IMR-90 (cell line): Measurements from ENCODE around the gene PSMC4. TPM values are rescaled to one million over a fixed set of nuclear protein-coding genes. Genes with fewer than 3 reads are reported as not detected.

Experiments
- ATAC-seq: fragments of 200-7000 bp; cut with Tn5 transposase; 2 replicates; pipeline ENCODE4 v1.9.1; 2020; ENCODE audit warnings: low read depth, mild to moderate bottlenecking, moderate library complexity
- BruUV-seq: library from RNA; stranded (reverse); fragments of 400-500 nt; replicated peaks from 2 replicates; lab custom pipeline; 2021; lab: Mats Ljungman, UMichigan
- CTCF ChIA-PET: fragments of 300-600 bp; formaldehyde crosslinking; extraction: SDS; loops from one replicate; lab custom pipeline; 2021; ENCODE audit warnings: antibody characterized with exemption; lab: Yijun Ruan, JAX
- POLR2A ChIA-PET: fragments of 300-600 bp; sonication (Branson Sonifier 250); formaldehyde crosslinking; loops from one replicate; lab custom pipeline; 2022; ENCODE audit warnings: antibody characterized with exemption; ENCODE audit not compliant: unreplicated experiment; lab: Charles Lee
- DNase-seq: peaks from one replicate; pipeline ENCODE4 v3.0.0; 2013
- H2AFZ ChIP-seq: replicated peaks from 2 replicates; pipeline ENCODE3; 2013; ENCODE audit warnings: low read length, mild to moderate bottlenecking; ENCODE audit not compliant: poor library complexity
- H2AK5ac ChIP-seq: 2 replicates; pipeline ENCODE4 v1.6.1; 2013; ENCODE audit warnings: low read depth, low read length, inconsistent platforms
- H2AK9ac ChIP-seq: replicated peaks from 2 replicates; pipeline ENCODE3; 2013; ENCODE audit warnings: mild to moderate bottlenecking, low read depth, low read length, moderate library complexity; ENCODE audit not compliant: poor library complexity
- H2BK120ac ChIP-seq: 2 replicates; pipeline ENCODE4 v1.6.1; 2013; ENCODE audit warnings: low read depth, low read length, inconsistent platforms
- H2BK15ac ChIP-seq: 3 replicates; pipeline ENCODE4 v1.6.1; 2013; ENCODE audit warnings: low read depth, low read length, inconsistent platforms
- H2BK20ac ChIP-seq: 2 replicates; pipeline ENCODE4 v1.6.1; 2013; ENCODE audit warnings: low read depth, mild to moderate bottlenecking, inconsistent platforms, low read length, moderate library complexity
- H2BK5ac ChIP-seq: 2 replicates; pipeline ENCODE4 v1.6.1; 2013; ENCODE audit warnings: mild to moderate bottlenecking, low read depth, low read length, inconsistent platforms; ENCODE audit not compliant: poor library complexity, severe bottlenecking
- H3K14ac ChIP-seq: replicated peaks from 2 replicates; pipeline ENCODE4 v1.6.1; 2013; ENCODE audit warnings: low read depth, low read length, inconsistent platforms
- H3K18ac ChIP-seq: 2 replicates; pipeline ENCODE4 v1.6.1; 2013; ENCODE audit warnings: low read depth, low read length, control low read depth
- H3K23ac ChIP-seq: 2 replicates; pipeline ENCODE4 v1.6.1; 2013; ENCODE audit warnings: low read depth, low read length, inconsistent platforms
- H3K27ac ChIP-seq: 2 replicates; pipeline ENCODE4 v1.5.1; 2013; ENCODE audit warnings: mild to moderate bottlenecking, control low read depth, low read length; ENCODE audit not compliant: insufficient read depth
- H3K27me3 ChIP-seq: 2 replicates; pipeline ENCODE4 v1.6.1; 2013; ENCODE audit warnings: low read length; ENCODE audit not compliant: control insufficient read depth, insufficient read depth
- H3K36me3 ChIP-seq: 2 replicates; pipeline ENCODE4 v1.6.1; 2013; ENCODE audit warnings: low read length, mixed read lengths; ENCODE audit not compliant: control insufficient read depth, insufficient read depth
- H3K4ac ChIP-seq: 2 replicates; pipeline ENCODE4 v1.6.1; 2013; ENCODE audit warnings: low read depth, low read length, inconsistent platforms
- H3K4me1 ChIP-seq: 2 replicates; pipeline ENCODE4 v1.6.1; 2013; ENCODE audit warnings: low read length, mixed read lengths; ENCODE audit not compliant: control insufficient read depth, insufficient read depth
- H3K4me2 ChIP-seq: 2 replicates; pipeline ENCODE4 v1.6.1; 2013; ENCODE audit warnings: low read depth, mild to moderate bottlenecking, control low read depth, low read length, moderate library complexity
- H3K4me3 ChIP-seq: 2 replicates; pipeline ENCODE4 v1.5.1; 2013; ENCODE audit warnings: low read depth, mild to moderate bottlenecking, control low read depth, low read length, moderate library complexity; ENCODE audit not compliant: insufficient read depth
- H3K56ac ChIP-seq: 2 replicates; pipeline ENCODE4 v1.6.1; 2013; ENCODE audit warnings: low read length, inconsistent platforms; ENCODE audit not compliant: insufficient read depth; ENCODE audit errors: extremely low read depth
- H3K79me1 ChIP-seq, 2 experiments: 2 replicates each; pipeline ENCODE4 v1.6.1; 2013; ENCODE audit warnings: low read length in 2 of 2, inconsistent platforms in 1 of 2, low read depth in 1 of 2
- H3K9ac ChIP-seq: 2 replicates; pipeline ENCODE4 v1.6.1; 2013; ENCODE audit warnings: low read depth, low read length, control low read depth
- H3K9me1 ChIP-seq: 2 replicates; pipeline ENCODE4 v1.6.1; 2013; ENCODE audit warnings: low read length, inconsistent platforms; ENCODE audit not compliant: insufficient read depth
- H3K9me3 ChIP-seq: 2 replicates; pipeline ENCODE4 v1.6.1; 2013; ENCODE audit warnings: low read length; ENCODE audit not compliant: control insufficient read depth, insufficient read depth
- H4K20me1 ChIP-seq: 2 replicates; pipeline ENCODE4 v1.6.1; 2013; ENCODE audit warnings: low read length, inconsistent platforms; ENCODE audit not compliant: insufficient read depth
- H4K5ac ChIP-seq: 2 replicates; pipeline ENCODE4 v1.6.1; 2013; ENCODE audit warnings: mild to moderate bottlenecking, low read depth, low read length, control low read depth
- H4K8ac ChIP-seq, 2 experiments: 2 replicates each; pipeline ENCODE4 v1.6.1; 2013; ENCODE audit warnings: low read depth in 2 of 2, low read length in 2 of 2, control low read depth in 1 of 2, inconsistent platforms in 1 of 2
- H4K91ac ChIP-seq: 2 replicates; pipeline ENCODE4 v1.6.1; 2013; ENCODE audit warnings: low read depth, low read length, inconsistent platforms; ENCODE audit not compliant: insufficient read depth
- BHLHE40 ChIP-seq: fragments of 150-350 bp; IDR thresholded peaks from 2 replicates; pipeline ENCODE4 v1.6.1; 2016; ENCODE audit warnings: mild to moderate bottlenecking, low read depth, low read length
- MAZ ChIP-seq: IDR thresholded peaks from 2 replicates; pipeline ENCODE4 v1.6.1; 2012; ENCODE audit warnings: low read depth, mild to moderate bottlenecking, low read length, improper control_type of control experiment, moderate library complexity, borderline replicate concordance
- NFE2L2 ChIP-seq: fragments of 150-350 bp; IDR thresholded peaks from 2 replicates; pipeline ENCODE4 v1.6.1; 2016; ENCODE audit warnings: low read depth, mild to moderate bottlenecking, low read length
- POLR2A ChIP-seq: IDR thresholded peaks from 2 replicates; pipeline ENCODE4 v1.6.1; 2012; ENCODE audit warnings: mild to moderate bottlenecking, low read depth, low read length
- RAD21 ChIP-seq: IDR thresholded peaks from 2 replicates; pipeline ENCODE4 v1.6.1; 2012; ENCODE audit warnings: low read length, improper control_type of control experiment
- RCOR1 ChIP-seq: IDR thresholded peaks from 2 replicates; pipeline ENCODE4 v1.6.1; 2012; ENCODE audit warnings: mild to moderate bottlenecking, low read length, improper control_type of control experiment; ENCODE audit not compliant: insufficient replicate concordance
- WGBS, 2 experiments: methylation state at CpG; one replicate each; pipeline versions ENCODE4 v1.1.5 to v1.1.7; 2013; ENCODE audit warnings: missing lambda C conversion rate in 2 of 2; ENCODE audit not compliant: insufficient read length in 1 of 2; ENCODE audit errors: extremely low coverage in 2 of 2; 5-methylcytosine and 5-hydroxymethylcytosine counted together
- dilution Hi-C: fragments of 300-500 bp; cut with HindIII; formaldehyde crosslinking; loops from one replicate; pipeline ENCODE4 v1.14.3; 2018; ENCODE audit warnings: low sequenced_read_pairs; ENCODE audit not compliant: unreplicated experiment
- in situ Hi-C: fragments of 300-500 bp; cut with MboI; formaldehyde crosslinking; loops from 3 replicates; pipeline ENCODE4 v1.14.3; 2019; ENCODE audit warnings: low sequenced_read_pairs, inconsistent platforms, mixed read lengths
- intact Hi-C: fragments of 100-400 bp; cut with micrococcal nuclease; formaldehyde crosslinking; loops from 2 replicates; pipeline ENCODE4 v1.10.0; 2022
- polyA plus RNA-seq, 3 experiments: library from polyadenylated mRNA; depleted of rRNA; stranded (reverse); fragments of >200 nt; gene quantifications; 2 replicates each; pipeline ENCODE4 v1.2.3, GENCODE V29; 2012; ENCODE audit warnings: low replicate concordance in 1 of 3
- total RNA-seq: library from RNA; depleted of rRNA; stranded (reverse); fragments of >200 nt; gene quantifications from 2 replicates; pipeline ENCODE4 v1.2.3, GENCODE V29; 2012

Gene PSMC4
- total and polyA plus RNA-seq, 2 of the 4 experiments (the other 2 are of a cell fraction) = 148 to 216 TPM

DNA sequence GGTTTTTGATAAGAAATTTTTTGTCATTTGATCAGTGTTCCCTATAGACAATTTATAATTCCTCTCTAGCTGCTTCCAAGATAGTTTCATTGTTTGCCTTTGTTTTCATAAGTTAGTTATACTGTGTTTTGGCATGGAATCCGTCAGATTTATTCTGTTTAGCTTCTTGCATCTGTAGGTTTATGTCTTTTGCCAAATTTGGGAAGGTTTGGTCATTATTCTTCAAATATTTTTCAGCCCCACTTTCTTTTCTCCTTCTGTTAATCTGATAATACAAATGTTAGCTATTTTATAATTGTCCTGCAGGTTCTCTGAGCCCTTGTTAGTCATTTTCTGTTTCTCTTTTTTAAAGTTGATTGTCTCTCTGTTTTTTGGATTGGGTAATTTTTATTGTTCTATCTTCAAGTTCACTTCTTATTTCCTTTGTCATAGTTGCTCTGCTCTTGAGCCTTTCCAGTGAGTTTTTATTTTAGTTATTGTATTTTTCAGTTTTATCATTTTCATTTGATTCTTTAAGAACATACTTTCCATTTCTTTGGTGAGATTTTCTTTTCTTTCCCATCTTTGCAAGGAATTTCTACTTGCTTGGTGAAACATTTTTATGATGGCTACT, 30.6 kb upstream of the PSMC4 start:
- intact Hi-C loops (no loop called here), in situ Hi-C loops (no loop called here), dilution Hi-C loops (no loop called here)
- no peak overlapping the region for H3K4ac ChIP-seq
- ATAC-seq (no peak), DNase-seq (no peak)
- H3K9me1 ChIP-seq = no peaks in the 10 kb centered on the region
- ChIA-PET POLR2A (no interaction called here), CTCF (no interaction called here)
- H4K8ac ChIP-seq = no peak overlapping the region
- no peak overlapping the region for H2BK15ac ChIP-seq
- H4K5ac ChIP-seq = no peak overlapping the region
- H3K79me1 ChIP-seq = no peaks in the 10 kb centered on the region
- H2BK20ac ChIP-seq = no peak overlapping the region
- no peak overlapping the region for H2AK5ac ChIP-seq
- no peak overlapping the region for H3K9ac ChIP-seq
- H3K4me2 ChIP-seq = no peak overlapping the region
- no peak overlapping the region for H3K18ac ChIP-seq
- H3K56ac ChIP-seq = no peak overlapping the region
- BruUV-seq = no TSS peak
- H3K4me1 ChIP-seq = no peaks in the 10 kb centered on the region
- H3K23ac ChIP-seq = no peak overlapping the region
- no CpG with 5 or more reads among the region's 1 CpG for WGBS, 2 experiments
- no peak overlapping the region for H3K4me3 ChIP-seq
- H4K20me1 ChIP-seq = no peaks in the 10 kb centered on the region
- no peaks in the 10 kb centered on the region for H3K36me3 ChIP-seq
- no peak overlapping the region for H2BK5ac ChIP-seq
- H3K14ac ChIP-seq = no peak overlapping the region
- H2AK9ac ChIP-seq = no peak overlapping the region
- H3K9me3 ChIP-seq = no peaks in the 10 kb centered on the region
- H3K27ac ChIP-seq = no peak overlapping the region
- no peak overlapping the region for H4K91ac ChIP-seq
- H3K27me3 ChIP-seq = no peaks in the 10 kb centered on the region
- TF ChIP-seq RCOR1 = no peak
- TF ChIP-seq RAD21 = no peak
- TF ChIP-seq NFE2L2 = no peak
- no peak for TF ChIP-seq MAZ
- TF ChIP-seq BHLHE40 = no peak
- TF ChIP-seq POLR2A = no peak
- H2AFZ ChIP-seq = no peak overlapping the region
- H2BK120ac ChIP-seq = no peak overlapping the region
